K562 (cell line): ENCODE results near the gene FSTL3. TPM values are rescaled to one million over a fixed set of nuclear protein-coding genes. Genes with fewer than 3 reads are reported as not detected.
A peak's percentile ranks its signal among the peaks of the same experiment; 100 is the strongest.

ENCODE experiments used
- CREM ChIP-seq: IDR thresholded peaks from 2 replicates; pipeline ENCODE4 v1.6.1; 2014; ENCODE audit warnings: antibody characterized with exemption, low read depth
- E2F3 ChIP-seq: fragments of 250-450 bp; sonication (Bioruptor Pico); IDR thresholded peaks from 2 replicates; pipeline ENCODE4 v1.4.0; 2020; ENCODE audit warnings: mild to moderate bottlenecking
- EP300 ChIP-seq: IDR thresholded peaks from 2 replicates; pipeline ENCODE4 v1.6.1; 2012; ENCODE audit warnings: low read length, improper control_type of control experiment
- ERF ChIP-seq: fragments of 450-650 bp; formaldehyde crosslinking; IDR thresholded peaks from 2 replicates; pipeline ENCODE4 v1.4.0; 2020; ENCODE audit warnings: mild to moderate bottlenecking, mixed read lengths
- HNRNPLL ChIP-seq: fragments of 200-400 bp; formaldehyde crosslinking; IDR thresholded peaks from 2 replicates; pipeline ENCODE4 v1.6.1; 2017; ENCODE audit warnings: low read length, low read depth, mild to moderate bottlenecking; ENCODE audit not compliant: poor library complexity, severe bottlenecking
- ILK ChIP-seq: fragments of 450-650 bp; IDR thresholded peaks from 2 replicates; pipeline ENCODE4 v1.6.1; 2016; ENCODE audit warnings: missing genetic modification characterization, low read depth, mild to moderate bottlenecking, missing compliant biosample characterization, moderate library complexity, borderline replicate concordance
- KLF13 ChIP-seq: fragments of 450-650 bp; IDR thresholded peaks from 2 replicates; pipeline ENCODE4 v1.6.1; 2016; ENCODE audit warnings: missing genetic modification characterization, low read depth, mild to moderate bottlenecking, missing compliant biosample characterization, moderate library complexity, borderline replicate concordance
- NFIX ChIP-seq: fragments of 250-450 bp; sonication (Bioruptor Pico); IDR thresholded peaks from 2 replicates; pipeline ENCODE4 v1.4.0; 2020; ENCODE audit warnings: low read depth, mild to moderate bottlenecking, moderate library complexity
- PTBP1 ChIP-seq: fragments of 200-400 bp; formaldehyde crosslinking; IDR thresholded peaks from 2 replicates; pipeline ENCODE4 v1.6.1; 2017; ENCODE audit warnings: low read depth, low read length
- SAP30 ChIP-seq: fragments of 200-600 bp; sonication (generic); IDR thresholded peaks from 2 replicates; pipeline ENCODE4 v1.6.1; 2012; ENCODE audit warnings: borderline replicate concordance, low read depth, mild to moderate bottlenecking, moderate library complexity, low read length, control low read depth, inconsistent platforms; ENCODE audit not compliant: insufficient read depth, poor library complexity, severe bottlenecking
- SMARCA4 ChIP-seq: fragments of 450-650 bp; IDR thresholded peaks from 2 replicates; pipeline ENCODE4 v1.6.1; 2016
- SMC3 ChIP-seq: conservative IDR thresholded peaks from 2 replicates; pipeline ENCODE4 v1.6.1; 2011; ENCODE audit warnings: low read depth, low read length, improper control_type of control experiment; ENCODE audit not compliant: insufficient read depth
- SNRNP70 ChIP-seq: fragments of 200-400 bp; formaldehyde crosslinking; optimal IDR thresholded peaks from 2 replicates; pipeline ENCODE3; 2017; ENCODE audit warnings: low read depth, low read length
- XRCC3 ChIP-seq: fragments of 450-650 bp; IDR thresholded peaks from 2 replicates; pipeline ENCODE4 v1.6.1; 2017; ENCODE audit warnings: mild to moderate bottlenecking, moderate library complexity
- XRCC5 ChIP-seq: fragments of 200-400 bp; formaldehyde crosslinking; IDR thresholded peaks from 2 replicates; pipeline ENCODE4 v1.6.1; 2017; ENCODE audit warnings: low read depth, mild to moderate bottlenecking, low read length
- ZNF133 ChIP-seq: fragments of 250-450 bp; sonication (Bioruptor Pico); IDR thresholded peaks from 2 replicates; pipeline ENCODE4 v1.4.0; 2020; ENCODE audit warnings: mild to moderate bottlenecking
- polyA plus RNA-seq, 8 experiments: library from polyadenylated mRNA; depleted of rRNA in 4 of 8; stranded (reverse) in 5 of 8; unstranded in 3 of 8; fragments of >200 nt; fragmentation: Nextera tagmentation in 2 of 8; fragmentation: Illumina TruSeq in 1 of 8; extraction: Ambion mirVana in 2 of 8; extraction: Trizol in 1 of 8; gene quantifications; 2 replicates each; pipeline versions ENCODE4 v1.2.1 to v1.2.3, GENCODE V29; 2011 to 2014; ENCODE audit warnings: inconsistent platforms in 1 of 8, missing spikeins in 1 of 8
- total RNA-seq, 7 experiments: library from RNA; depleted of rRNA in 6 of 7; stranded (reverse); fragments of >200 nt in 6 of 7; fragmentation: Illumina TruSeq in 2 of 7; extraction: Trizol in 2 of 7; gene quantifications; 2 replicates each; pipeline versions ENCODE4 v1.2.1 to v1.2.3, GENCODE V29; 2011 to 2021; ENCODE audit warnings: low replicate concordance in 1 of 7
- TF ChIP-seq, protein P1 (sequence below): sonication (generic); formaldehyde crosslinking; IDR thresholded peaks from 2 replicates; pipeline ENCODE4 v1.8.0; 2022; ENCODE audit warnings: mild to moderate bottlenecking, missing genetic modification reagents
- TF ChIP-seq, protein P2 (sequence below): fragments of 450-650 bp; conservative IDR thresholded peaks from 2 replicates; pipeline ENCODE4 v1.6.1; 2016; ENCODE audit warnings: missing genetic modification characterization, low read depth, mild to moderate bottlenecking, control low read depth, missing compliant biosample characterization
- TF ChIP-seq, protein P3 (sequence below): IDR thresholded peaks from 2 replicates; pipeline ENCODE4 v1.6.1; 2011; ENCODE audit not compliant: insufficient read length; ENCODE audit errors: extremely low read depth
- TF ChIP-seq, protein P4 (sequence below): sonication (generic); formaldehyde crosslinking; IDR thresholded peaks from 2 replicates; pipeline ENCODE4 v1.8.0; 2022; ENCODE audit warnings: mild to moderate bottlenecking, missing genetic modification reagents
- TF ChIP-seq, protein P5 (sequence below): sonication (generic); formaldehyde crosslinking; IDR thresholded peaks from 2 replicates; pipeline ENCODE4 v1.8.1; 2023; ENCODE audit warnings: mild to moderate bottlenecking, missing genetic modification reagents

FSTL3 gene
- total and polyA plus RNA-seq, 9 of the 15 experiments (the other 6 are each of a cell fraction or from before 2014, with no cell fraction given): 0.35 to 6.8 (median 4.2) TPM; not detected in 1

DNA sequence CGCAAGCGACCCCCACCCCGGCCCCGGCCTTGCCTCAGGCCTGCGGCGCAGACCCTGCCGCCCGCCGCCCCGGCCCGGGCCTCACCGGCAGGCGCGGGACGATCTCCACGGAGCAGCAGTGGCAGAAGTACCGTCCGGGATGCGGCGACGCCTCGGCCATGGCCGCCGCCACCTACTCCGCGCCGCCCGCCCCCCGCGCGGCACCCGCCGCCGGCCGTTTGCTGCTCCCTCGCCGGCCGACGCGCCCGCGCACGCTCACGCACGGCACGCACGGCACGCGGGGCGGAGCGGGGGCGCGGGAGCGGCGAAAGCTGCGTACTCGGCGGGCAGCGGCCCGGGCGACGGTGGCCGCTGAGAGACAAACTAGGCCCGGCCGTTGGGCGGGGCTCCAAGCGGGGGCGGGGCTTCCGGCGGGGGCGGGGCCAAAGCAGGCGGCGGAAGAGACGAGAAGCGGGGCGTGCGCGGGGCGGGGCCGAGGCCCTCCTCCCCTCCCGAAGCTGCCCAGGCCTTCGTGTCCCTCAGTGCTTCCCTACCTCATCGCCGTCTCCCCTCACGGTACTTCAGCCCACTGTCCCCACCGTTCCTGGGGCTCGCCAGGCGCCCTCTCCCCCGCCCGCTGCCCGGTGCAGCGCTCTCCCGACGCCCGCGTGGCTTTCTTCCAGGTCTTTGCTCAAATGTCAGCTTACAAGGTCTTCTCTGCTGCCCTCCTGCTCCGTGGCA is 13.1 kb upstream of the FSTL3 start, which contains the start of gene RNF126 (continued):
- TF ChIP-seq SAP30 (peak; percentile 21), ERF (CRISPR knock-in tag) (peak; percentile 42; the same call in 1 of the 2 replicates), SMARCA4 (no peak), NFIX (CRISPR knock-in tag) (no peak), ZNF133 (no peak), XRCC5 (no peak), HNRNPLL (peak; percentile 91), PTBP1 (no peak), E2F3 (peak; percentile 60; the same call in 1 of the 2 replicates), SMC3 (no peak), EP300 (0 out of 2 replicates have a peak, but pooled peaks have one; percentile 6), KLF13 (tag) (no peak), SNRNP70 (no peak), XRCC3 (no peak), CREM (peak; percentile 70), ILK (no peak)
- TF ChIP-seq, protein P1, sequence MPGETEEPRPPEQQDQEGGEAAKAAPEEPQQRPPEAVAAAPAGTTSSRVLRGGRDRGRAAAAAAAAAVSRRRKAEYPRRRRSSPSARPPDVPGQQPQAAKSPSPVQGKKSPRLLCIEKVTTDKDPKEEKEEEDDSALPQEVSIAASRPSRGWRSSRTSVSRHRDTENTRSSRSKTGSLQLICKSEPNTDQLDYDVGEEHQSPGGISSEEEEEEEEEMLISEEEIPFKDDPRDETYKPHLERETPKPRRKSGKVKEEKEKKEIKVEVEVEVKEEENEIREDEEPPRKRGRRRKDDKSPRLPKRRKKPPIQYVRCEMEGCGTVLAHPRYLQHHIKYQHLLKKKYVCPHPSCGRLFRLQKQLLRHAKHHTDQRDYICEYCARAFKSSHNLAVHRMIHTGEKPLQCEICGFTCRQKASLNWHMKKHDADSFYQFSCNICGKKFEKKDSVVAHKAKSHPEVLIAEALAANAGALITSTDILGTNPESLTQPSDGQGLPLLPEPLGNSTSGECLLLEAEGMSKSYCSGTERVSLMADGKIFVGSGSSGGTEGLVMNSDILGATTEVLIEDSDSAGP (CRISPR knock-in tag): 0 out of 2 replicates have a peak, but pooled peaks have one; percentile 52
- TF ChIP-seq, protein P2, sequence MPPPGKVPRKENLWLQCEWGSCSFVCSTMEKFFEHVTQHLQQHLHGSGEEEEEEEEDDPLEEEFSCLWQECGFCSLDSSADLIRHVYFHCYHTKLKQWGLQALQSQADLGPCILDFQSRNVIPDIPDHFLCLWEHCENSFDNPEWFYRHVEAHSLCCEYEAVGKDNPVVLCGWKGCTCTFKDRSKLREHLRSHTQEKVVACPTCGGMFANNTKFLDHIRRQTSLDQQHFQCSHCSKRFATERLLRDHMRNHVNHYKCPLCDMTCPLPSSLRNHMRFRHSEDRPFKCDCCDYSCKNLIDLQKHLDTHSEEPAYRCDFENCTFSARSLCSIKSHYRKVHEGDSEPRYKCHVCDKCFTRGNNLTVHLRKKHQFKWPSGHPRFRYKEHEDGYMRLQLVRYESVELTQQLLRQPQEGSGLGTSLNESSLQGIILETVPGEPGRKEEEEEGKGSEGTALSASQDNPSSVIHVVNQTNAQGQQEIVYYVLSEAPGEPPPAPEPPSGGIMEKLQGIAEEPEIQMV (tag): no peak
- TF ChIP-seq, protein P3, sequence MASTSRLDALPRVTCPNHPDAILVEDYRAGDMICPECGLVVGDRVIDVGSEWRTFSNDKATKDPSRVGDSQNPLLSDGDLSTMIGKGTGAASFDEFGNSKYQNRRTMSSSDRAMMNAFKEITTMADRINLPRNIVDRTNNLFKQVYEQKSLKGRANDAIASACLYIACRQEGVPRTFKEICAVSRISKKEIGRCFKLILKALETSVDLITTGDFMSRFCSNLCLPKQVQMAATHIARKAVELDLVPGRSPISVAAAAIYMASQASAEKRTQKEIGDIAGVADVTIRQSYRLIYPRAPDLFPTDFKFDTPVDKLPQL: no peak
- TF ChIP-seq, protein P4, sequence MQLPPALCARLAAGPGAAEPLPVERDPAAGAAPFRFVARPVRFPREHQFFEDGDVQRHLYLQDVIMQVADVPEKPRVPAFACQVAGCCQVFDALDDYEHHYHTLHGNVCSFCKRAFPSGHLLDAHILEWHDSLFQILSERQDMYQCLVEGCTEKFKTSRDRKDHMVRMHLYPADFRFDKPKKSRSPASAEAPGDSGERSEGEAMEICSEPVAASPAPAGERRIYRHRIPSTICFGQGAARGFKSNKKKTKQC: no peak
- TF ChIP-seq, protein P5, sequence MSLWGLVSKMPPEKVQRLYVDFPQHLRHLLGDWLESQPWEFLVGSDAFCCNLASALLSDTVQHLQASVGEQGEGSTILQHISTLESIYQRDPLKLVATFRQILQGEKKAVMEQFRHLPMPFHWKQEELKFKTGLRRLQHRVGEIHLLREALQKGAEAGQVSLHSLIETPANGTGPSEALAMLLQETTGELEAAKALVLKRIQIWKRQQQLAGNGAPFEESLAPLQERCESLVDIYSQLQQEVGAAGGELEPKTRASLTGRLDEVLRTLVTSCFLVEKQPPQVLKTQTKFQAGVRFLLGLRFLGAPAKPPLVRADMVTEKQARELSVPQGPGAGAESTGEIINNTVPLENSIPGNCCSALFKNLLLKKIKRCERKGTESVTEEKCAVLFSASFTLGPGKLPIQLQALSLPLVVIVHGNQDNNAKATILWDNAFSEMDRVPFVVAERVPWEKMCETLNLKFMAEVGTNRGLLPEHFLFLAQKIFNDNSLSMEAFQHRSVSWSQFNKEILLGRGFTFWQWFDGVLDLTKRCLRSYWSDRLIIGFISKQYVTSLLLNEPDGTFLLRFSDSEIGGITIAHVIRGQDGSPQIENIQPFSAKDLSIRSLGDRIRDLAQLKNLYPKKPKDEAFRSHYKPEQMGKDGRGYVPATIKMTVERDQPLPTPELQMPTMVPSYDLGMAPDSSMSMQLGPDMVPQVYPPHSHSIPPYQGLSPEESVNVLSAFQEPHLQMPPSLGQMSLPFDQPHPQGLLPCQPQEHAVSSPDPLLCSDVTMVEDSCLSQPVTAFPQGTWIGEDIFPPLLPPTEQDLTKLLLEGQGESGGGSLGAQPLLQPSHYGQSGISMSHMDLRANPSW (CRISPR knock-in tag): peak; percentile 75; the same call in 1 of the 2 replicates
